Coronary artery (tissue), 2 donors: ENCODE measurements around the gene SNW1.
A peak's percentile ranks its signal among the peaks of the same experiment; 100 is the strongest.

Experiments
- DNase-seq: peaks from one replicate; pipeline ENCODE4 v3.0.0-alpha.2; 2017; ENCODE audit warnings: low spot score
- H3K27ac ChIP-seq, 2 donors: fragments of 200-600 bp; sonication (generic); one replicate each; pipeline ENCODE4 v1.5.1; 2016 to 2019
- H3K4me3 ChIP-seq: fragments of 200-600 bp; sonication (generic); 2 replicates; pipeline ENCODE4 v1.5.1; 2016; ENCODE audit warnings: mild to moderate bottlenecking, moderate library complexity
- CTCF ChIP-seq: fragments of 200-600 bp; sonication (generic); IDR thresholded peaks from one replicate; pipeline ENCODE4 v1.5.1; 2019; ENCODE audit warnings: antibody characterized with exemption

Gene SNW1

GRCh38 chr14:77760381-77761204, at the start of gene SNW1:
Gene SNW1 (minus strand): TSS chr14:77761156. CDS start chr14:77761127, 29 bp downstream.
- peak within 1 kb of the TSS; percentile 91 for H3K4me3 ChIP-seq
- TF ChIP-seq CTCF: no peak
- DNase-seq: peak; percentile 94
- H3K27ac ChIP-seq: peak within 1 kb of the TSS; percentile 91 to 95

- no peak for DNase-seq
- TF ChIP-seq CTCF: no peak
- Histone ChIP-seq H3K27ac (no peak overlapping the region), H3K4me3 (no peak overlapping the region)
Measured at GRCh38 chr14:77809011-77809410, 48.1 kb upstream of the SNW1 start.

- TF ChIP-seq CTCF: no peak
- H3K27ac ChIP-seq: no peak overlapping the region
- no peak for DNase-seq
- no peak overlapping the region for H3K4me3 ChIP-seq
Measured at GRCh38 chr14:77808250-77808649, 47.3 kb upstream of the SNW1 start.

GRCh38 chr14:77805706-77806105, 44.8 kb upstream of the SNW1 start:
- H3K4me3 ChIP-seq: no peak overlapping the region
- no peak for TF ChIP-seq CTCF
- H3K27ac ChIP-seq: no peak overlapping the region
- no peak for DNase-seq

GRCh38 chr14:77804592-77804991, 43.6 kb upstream of the SNW1 start:
- Histone ChIP-seq H3K27ac (no peak overlapping the region), H3K4me3 (no peak overlapping the region)
- DNase-seq: no peak
- no peak for TF ChIP-seq CTCF

- no peak for TF ChIP-seq CTCF
- DNase-seq: no peak
- Histone ChIP-seq H3K4me3 (peak overlapping the region; percentile 98), H3K27ac (peak overlapping the region; percentile 67 to 96)
Measured at GRCh38 chr14:77800814-77801213, 39.9 kb upstream of the SNW1 start.
